Measurements from ENCODE around the gene KLHL2. TPM values are rescaled to one million over a fixed set of nuclear protein-coding genes. Genes with fewer than 3 reads are reported as not detected.

The KLHL2 gene
- total RNA-seq, 2 donors from 2014 or later, result 11.6 to 16.0 TPM

DNA sequence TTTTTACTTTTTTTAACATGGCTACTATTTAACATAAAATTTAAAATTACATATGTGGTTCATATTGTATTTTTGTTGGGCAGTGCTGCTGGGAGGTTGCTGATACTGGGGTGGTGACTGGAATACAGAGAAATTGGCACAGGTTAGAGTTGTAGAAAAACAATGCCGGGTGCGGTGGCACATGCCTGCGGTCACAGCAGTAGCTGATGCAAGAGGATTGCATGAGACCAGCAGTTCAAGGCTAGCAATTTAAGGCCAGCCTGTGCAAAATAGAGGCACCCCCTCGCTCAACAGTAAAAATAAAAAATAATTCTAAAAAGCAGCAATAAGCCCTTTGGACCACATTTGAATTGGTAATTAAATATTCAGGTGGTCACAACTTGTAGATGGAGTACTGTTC, 159.7 kb downstream of the KLHL2 start:
- Histone ChIP-seq H3K4me3 (ENCODE audit: low read length) (no peak overlapping the region), H3K9ac (ENCODE audit: extremely low read depth, low read length, poor library complexity, severe bottlenecking) (no peak overlapping the region), H3K36me3 (ENCODE audit: control insufficient read depth, insufficient read depth, low read length) (no peaks in the 10 kb centered on the region), H3K9me3 (ENCODE audit: control insufficient read depth, low read length) (no peaks in the 10 kb centered on the region), H3K4me1 (ENCODE audit: control insufficient read depth, insufficient read depth, low read length) (no peaks in the 10 kb centered on the region), H3K27me3 (ENCODE audit: control insufficient read depth, insufficient read depth, low read length, poor library complexity, severe bottlenecking) (no peaks in the 10 kb centered on the region), H3K27ac (ENCODE audit: low read depth, low read length) (no peak overlapping the region)
- H3K4me1 Mint-ChIP-seq, result peaks cover 9% of the 10 kb centered on the region
- H3K9me3 Mint-ChIP-seq, result no peaks in the 10 kb centered on the region
- H3K27ac Mint-ChIP-seq, result no peak overlapping the region
- no peaks in the 10 kb centered on the region for H3K27me3 Mint-ChIP-seq (ENCODE audit: insufficient read depth)
- WGBS, 2 experiments (ENCODE audit: insufficient coverage in 1 of 2, insufficient read length in 1 of 2), result 87 to 98% methylated on average over 3 to 4 of the region's 4 CpGs
- no peak for DNase-seq
- no peak overlapping the region for H3K4me3 Mint-ChIP-seq
- TF ChIP-seq, protein P1, sequence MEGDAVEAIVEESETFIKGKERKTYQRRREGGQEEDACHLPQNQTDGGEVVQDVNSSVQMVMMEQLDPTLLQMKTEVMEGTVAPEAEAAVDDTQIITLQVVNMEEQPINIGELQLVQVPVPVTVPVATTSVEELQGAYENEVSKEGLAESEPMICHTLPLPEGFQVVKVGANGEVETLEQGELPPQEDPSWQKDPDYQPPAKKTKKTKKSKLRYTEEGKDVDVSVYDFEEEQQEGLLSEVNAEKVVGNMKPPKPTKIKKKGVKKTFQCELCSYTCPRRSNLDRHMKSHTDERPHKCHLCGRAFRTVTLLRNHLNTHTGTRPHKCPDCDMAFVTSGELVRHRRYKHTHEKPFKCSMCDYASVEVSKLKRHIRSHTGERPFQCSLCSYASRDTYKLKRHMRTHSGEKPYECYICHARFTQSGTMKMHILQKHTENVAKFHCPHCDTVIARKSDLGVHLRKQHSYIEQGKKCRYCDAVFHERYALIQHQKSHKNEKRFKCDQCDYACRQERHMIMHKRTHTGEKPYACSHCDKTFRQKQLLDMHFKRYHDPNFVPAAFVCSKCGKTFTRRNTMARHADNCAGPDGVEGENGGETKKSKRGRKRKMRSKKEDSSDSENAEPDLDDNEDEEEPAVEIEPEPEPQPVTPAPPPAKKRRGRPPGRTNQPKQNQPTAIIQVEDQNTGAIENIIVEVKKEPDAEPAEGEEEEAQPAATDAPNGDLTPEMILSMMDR (conservative IDR thresholded peaks at IDR 0.05), result no peak
- no peaks in the 10 kb centered on the region for H3K36me3 Mint-ChIP-seq (ENCODE audit: low read depth)

DNA sequence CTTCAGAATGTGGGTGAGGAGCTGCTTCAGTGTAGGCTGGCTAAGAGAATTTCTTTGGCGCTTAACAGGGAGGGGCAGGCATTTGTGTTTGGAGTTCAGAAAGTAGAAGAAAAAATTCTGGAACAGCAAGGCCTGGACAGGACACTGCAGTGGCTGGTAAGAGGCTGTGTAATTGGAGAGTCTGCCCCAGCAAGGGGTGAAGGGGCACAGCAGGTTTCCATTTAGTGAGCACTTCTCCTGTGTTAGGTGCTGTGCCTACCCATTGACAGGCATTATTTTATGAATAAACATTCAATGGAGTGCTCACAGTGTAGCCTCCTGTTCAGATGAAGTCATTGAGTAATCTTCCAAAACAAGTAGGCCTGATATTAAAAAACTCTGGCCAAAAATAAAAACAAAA, 160.8 kb downstream of the KLHL2 start:
- Mint-ChIP-seq H3K27me3 (ENCODE audit: insufficient read depth) (no peaks in the 10 kb centered on the region), H3K36me3 (ENCODE audit: low read depth) (no peaks in the 10 kb centered on the region), H3K9me3 (no peaks in the 10 kb centered on the region), H3K27ac (no peak overlapping the region), H3K4me3 (no peak overlapping the region), H3K4me1 (peaks cover 9% of the 10 kb centered on the region)
- Histone ChIP-seq H3K4me1 (ENCODE audit: control insufficient read depth, insufficient read depth, low read length) (no peaks in the 10 kb centered on the region), H3K27me3 (ENCODE audit: control insufficient read depth, insufficient read depth, low read length, poor library complexity, severe bottlenecking) (no peaks in the 10 kb centered on the region), H3K27ac (ENCODE audit: low read depth, low read length) (no peak overlapping the region), H3K9ac (ENCODE audit: extremely low read depth, low read length, poor library complexity, severe bottlenecking) (no peak overlapping the region), H3K9me3 (ENCODE audit: control insufficient read depth, low read length) (no peaks in the 10 kb centered on the region), H3K4me3 (ENCODE audit: low read length) (no peak overlapping the region), H3K36me3 (ENCODE audit: control insufficient read depth, insufficient read depth, low read length) (no peaks in the 10 kb centered on the region)
- WGBS, 2 experiments (ENCODE audit: insufficient coverage in 1 of 2, insufficient read length in 1 of 2), result 86 to 100% methylated on average over 1 of the region's 1 CpG
- TF ChIP-seq, protein P1 (conservative IDR thresholded peaks at IDR 0.05), result no peak
- no peak for DNase-seq

DNA sequence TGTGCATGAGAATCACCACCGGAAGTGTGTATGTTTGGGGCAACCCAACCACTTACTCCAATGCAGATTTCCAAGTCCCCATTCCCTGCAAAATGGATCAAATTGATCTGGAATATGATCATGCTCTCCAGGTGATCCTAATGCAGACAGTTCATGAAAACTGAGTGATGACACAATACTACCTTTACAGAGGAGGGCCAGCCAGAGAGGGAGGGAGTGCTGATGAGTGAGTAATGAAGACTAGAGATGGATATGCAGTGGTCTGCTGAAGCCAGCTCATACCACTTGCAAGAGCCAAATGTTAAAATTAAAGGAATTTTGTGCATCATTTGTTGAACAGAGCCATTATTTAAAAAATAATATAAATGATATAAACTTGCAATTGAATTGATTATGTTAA, 161.2 kb downstream of the KLHL2 start:
- Mint-ChIP-seq H3K4me1 (peaks cover 8% of the 10 kb centered on the region), H3K9me3 (no peaks in the 10 kb centered on the region), H3K36me3 (ENCODE audit: low read depth) (no peaks in the 10 kb centered on the region), H3K4me3 (no peak overlapping the region), H3K27me3 (ENCODE audit: insufficient read depth) (no peaks in the 10 kb centered on the region), H3K27ac (no peak overlapping the region)
- no peak for DNase-seq
- H3K9me3 ChIP-seq (ENCODE audit: control insufficient read depth, low read length), result no peaks in the 10 kb centered on the region
- no peaks in the 10 kb centered on the region for H3K27me3 ChIP-seq (ENCODE audit: control insufficient read depth, insufficient read depth, low read length, poor library complexity, severe bottlenecking)
- no peak overlapping the region for H3K9ac ChIP-seq (ENCODE audit: extremely low read depth, low read length, poor library complexity, severe bottlenecking)
- no peak overlapping the region for H3K4me3 ChIP-seq (ENCODE audit: low read length)
- TF ChIP-seq, protein P1 (conservative IDR thresholded peaks at IDR 0.05), result no peak
- no peaks in the 10 kb centered on the region for H3K36me3 ChIP-seq (ENCODE audit: control insufficient read depth, insufficient read depth, low read length)
- no peak overlapping the region for H3K27ac ChIP-seq (ENCODE audit: low read depth, low read length)
- 94 to 100% methylated on average over 1 of the region's 1 CpG for WGBS, 2 experiments (ENCODE audit: insufficient coverage in 1 of 2, insufficient read length in 1 of 2)
- no peaks in the 10 kb centered on the region for H3K4me1 ChIP-seq (ENCODE audit: control insufficient read depth, insufficient read depth, low read length)
